NCI-H460 (cell line): ENCODE results near the gene MFAP2. TPM values are rescaled to one million over a fixed set of nuclear protein-coding genes. Genes with fewer than 3 reads are reported as not detected.

Source experiments
- DNase-seq: peaks from one replicate; pipeline ENCODE4 v3.0.0-alpha.2; 2016; ENCODE audit warnings: low read depth; ENCODE audit errors: extremely low read depth
- total RNA-seq: library from RNA; depleted of rRNA; stranded (reverse); fragments of >200 nt; shearing (Covaris generic); gene quantifications from 2 replicates; pipeline ENCODE4 v1.2.3, GENCODE V29; 2014

Gene MFAP2
- total RNA-seq, 1 experiment from 2014 or later = 0.52 TPM

DNA sequence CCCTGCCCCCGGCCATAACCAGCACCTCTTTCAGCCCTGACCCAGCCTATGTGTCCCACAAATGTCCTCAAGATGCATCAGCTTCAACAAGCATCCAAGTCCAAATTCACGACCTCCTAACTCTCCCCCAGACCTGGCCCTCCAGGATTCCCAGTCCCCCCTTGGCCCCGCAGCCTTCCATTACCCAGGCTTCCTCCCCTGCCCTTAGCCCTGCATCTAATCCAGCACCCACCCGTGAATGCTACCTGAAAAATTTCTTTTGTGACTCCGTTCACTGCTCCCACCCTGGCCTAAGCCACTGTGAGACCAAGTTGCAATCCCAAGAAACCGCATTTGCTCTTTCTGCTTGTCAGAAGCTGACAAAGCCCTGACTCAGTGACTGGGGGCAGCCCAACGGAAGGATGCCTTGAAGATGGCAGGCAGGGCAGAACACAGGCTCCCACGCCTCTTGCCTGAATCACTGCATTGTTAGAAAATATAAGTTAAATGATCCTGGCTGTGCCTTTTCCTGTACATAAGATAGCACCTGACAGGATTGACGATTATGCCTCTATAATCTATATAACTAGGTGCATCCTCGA is 939 bp upstream of the MFAP2 start:
- no peak for DNase-seq

DNA sequence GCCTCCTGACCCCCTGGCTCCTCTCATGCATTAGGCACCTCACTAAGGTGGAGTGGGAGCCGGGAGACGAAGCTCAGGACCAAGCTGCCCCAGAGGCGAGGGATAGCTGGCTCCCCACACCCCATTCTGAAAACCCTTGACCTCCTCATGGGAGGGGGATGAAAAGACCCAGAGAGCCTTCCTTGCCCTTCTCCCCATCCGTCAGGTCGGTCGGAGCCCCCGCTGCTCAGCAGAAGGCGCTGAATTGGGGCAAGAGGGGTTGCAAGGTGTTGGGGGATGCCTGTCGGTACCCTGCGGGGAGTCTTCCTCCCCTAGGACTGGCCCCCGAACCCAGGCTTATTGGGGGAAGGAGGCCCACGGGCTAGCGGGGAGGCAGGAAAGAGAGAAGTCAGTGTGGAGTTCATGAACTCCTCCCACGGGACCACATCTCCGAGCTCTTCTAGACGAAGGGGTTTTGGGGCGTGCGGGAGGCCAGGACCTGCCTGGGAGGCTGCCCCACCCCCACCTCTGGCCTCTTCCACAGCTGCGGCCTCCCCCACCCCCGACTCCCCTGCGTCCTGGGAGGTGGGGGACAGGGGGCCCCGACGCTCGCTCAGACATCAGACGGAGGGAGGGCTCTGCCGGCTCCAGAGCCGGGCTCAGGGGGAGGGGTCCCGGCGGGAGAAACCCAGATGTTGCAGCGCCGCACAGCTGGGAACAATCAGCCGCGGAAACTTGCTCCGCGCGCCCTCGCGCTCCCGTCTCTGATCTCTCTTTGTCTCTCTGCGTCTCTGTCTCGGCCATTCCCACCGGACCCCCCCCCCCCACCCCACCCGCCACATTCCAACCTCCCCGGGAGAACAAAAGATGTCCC is 719 bp downstream of the MFAP2 start:
- no peak for DNase-seq

DNA sequence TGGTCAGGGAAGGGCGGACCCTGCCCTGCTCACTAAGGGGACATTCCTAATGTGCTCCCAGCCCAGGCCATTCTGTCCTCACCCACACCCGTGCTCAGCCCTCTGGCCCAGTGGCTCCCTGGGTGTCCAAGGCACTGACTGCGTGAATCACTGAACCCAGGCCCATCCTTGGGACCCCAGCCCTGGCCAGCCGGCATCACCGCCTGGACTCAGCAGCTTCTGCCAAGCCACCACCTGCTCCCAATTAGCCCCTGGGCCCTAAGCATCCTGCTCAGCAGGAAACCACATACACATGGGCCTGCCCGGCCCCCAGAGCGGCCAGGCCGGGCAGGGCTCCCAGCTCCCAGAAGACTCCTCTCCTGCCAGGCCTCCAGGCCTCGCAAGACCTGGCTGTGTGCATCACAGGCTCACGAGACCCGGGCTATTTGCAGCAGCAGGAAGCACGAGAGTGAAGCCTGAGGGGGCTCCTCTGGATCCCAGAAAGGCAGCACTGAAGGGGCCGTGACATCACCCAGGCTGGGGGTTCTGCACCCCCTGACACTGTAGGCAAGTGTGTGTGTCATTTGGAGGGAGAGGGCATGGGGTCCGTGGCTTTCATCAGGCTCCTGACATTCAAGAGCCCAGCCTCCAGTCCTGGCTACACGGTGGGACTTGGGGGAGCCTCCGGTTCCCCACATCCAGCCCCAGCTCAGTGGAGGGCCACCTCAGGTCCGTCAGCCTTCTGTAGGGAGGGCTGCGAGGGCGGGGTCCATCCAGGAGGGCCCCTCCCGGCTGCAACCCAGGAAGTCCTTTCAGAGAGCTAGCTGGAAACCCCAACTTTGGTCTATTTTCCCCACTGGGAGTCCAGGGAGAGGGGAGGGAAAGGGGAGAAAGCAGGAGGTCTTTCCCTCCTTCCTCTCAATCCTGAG is 1.6 kb downstream of the MFAP2 start:
- DNase-seq = no peak

DNA sequence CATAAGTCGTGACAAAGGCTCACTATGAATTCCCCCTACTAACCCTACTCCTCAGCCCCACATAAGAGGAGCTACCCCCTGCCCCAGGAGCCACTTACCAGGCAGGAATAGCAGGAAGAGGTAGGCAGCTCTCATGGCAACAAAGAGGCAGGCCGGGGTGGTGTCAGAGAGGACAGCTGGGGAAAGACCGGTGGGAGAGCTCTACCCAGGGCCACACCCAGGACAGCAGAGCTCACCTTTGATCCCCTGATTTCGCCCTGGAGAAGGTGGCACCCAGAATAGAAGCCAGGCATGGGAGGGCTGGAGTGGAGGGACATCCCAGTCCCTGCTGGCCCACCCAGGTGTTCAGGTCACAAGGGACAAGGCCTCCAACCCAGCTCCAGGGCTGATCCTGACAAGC is 2.3 kb downstream of the MFAP2 start:
- DNase-seq = no peak

DNA sequence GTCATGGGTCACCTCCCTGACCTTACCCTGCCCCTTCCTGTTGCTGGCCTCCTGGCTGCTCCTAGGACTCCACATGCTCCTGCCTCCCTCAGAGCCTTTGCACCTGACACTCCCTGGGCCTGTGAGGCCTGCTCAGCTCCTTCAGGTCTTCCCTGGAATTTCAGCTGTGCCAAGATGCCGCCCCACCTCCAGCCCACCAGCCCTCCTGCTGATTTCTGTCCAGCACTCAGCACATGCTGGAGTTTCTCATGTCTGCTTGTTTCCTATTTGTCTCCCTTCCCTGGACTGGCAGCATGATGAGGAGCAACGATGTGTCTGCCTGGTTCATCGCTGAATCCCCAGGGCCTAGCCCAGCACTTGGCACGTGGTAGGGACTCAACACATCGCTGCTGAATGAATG is 3.0 kb downstream of the MFAP2 start:
- DNase-seq = no peak

DNA sequence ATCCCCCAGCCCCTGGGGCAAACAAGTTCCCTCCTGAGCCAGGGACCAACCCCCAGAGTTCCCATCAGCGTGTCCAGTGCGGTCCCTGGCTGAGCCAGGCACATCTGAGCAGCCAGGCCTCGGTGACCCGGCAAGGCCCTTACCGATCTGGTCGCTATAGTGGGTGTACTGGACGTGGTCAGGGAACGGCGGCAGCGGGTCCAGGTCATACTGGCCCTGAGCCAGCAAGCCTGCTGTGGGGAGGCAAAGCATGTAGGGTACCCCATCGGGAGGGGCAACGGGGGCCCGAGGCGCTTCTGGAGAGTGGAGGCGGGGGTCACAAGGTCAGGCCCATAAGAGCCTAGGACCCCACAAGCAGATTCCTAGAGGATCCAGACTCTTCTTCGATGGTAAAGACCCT is 3.5 kb downstream of the MFAP2 start:
- no peak for DNase-seq

DNA sequence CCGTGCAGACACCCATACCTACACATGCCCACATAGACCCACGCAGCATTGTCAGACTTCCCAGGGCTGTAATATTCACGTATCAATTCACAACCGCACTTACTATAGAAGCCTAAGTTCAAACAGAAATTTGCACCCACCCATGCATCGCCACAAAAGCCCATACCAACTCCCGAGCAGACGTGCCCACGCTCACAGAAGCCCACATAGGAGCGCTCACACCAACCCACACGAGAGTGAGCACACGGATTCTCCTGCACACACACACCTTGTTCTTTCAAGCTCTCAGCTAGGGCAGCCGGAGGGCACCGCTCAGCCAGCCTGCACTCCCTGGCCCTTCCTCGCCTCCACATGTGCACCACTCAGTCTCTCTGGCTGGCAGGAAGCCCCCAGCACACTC is 4.6 kb downstream of the MFAP2 start:
- no peak for DNase-seq

DNA sequence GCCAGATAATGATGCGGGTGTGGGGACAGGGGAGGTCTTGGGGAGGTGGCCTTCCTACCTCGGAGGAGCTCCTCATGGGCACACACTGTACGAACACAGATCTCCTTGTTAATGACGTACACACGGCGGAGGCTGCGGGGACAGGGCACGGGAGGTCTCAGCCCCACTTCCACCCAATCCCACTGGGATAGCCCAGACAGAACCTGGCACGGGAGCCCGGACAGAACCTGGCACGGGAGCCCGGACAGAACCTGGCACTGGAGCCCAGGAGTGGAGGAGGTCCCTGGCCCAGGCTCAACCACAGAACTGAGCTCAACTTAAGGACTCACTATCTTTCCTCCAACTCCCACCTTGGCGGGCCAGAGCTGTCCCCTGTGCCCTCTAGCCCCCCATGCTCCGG is 5.2 kb downstream of the MFAP2 start:
- DNase-seq = no peak

DNA sequence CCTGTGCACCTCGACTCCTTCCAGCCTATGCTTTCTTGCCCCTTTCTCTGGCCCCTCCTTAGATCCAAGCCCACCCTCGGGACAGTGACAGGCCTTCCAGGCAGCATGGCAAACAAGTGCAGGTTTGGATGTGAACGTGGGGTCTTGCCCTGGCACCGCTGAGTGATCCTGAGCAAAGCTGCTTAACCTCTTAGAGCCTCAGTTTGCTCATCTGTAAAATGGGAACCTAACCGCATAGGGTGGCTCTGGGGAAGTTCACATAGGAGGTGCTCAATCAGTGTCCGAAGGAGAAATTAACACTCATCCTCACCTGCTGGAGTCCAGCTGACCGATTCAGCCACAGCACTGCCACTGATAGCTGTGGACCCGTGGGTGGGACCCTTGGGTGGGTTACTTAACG is 7.2 kb downstream of the MFAP2 start:
- DNase-seq = no peak

DNA sequence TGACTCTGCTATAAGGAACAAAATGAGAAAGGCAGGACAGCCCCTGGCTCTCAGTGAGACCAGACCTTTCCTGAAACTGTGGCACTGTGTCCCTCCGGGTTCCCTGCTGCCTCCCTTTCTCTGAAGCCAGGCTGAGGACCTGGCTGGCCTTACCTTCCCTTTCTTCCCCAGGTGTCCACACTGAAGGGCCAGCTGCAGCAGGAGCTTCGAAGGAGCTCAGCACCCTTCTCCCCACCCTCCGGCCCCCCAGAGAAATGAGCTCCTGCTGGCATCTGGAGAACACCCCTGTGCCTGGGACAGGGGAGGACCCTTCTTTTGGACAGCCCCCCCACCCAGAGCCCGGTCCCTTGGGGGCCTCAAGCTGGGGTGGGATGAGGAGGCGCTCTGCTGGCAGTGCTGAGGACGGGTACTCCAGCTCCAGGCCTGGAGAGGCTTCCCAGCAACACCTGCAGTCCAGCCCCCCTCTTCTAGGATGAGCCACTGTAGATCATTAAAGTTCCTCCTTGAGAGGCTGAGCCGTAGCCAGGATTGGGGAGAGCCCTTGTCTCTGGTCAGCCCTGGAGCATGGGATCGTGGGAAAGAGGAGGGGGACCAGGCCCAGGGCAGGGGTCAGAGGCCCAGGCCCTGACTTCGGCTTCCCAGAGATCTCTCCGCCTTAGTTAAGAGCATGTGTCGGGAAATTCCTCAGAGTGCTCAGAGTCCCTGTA is 8.1 kb downstream of the MFAP2 start:
- no peak for DNase-seq

DNA sequence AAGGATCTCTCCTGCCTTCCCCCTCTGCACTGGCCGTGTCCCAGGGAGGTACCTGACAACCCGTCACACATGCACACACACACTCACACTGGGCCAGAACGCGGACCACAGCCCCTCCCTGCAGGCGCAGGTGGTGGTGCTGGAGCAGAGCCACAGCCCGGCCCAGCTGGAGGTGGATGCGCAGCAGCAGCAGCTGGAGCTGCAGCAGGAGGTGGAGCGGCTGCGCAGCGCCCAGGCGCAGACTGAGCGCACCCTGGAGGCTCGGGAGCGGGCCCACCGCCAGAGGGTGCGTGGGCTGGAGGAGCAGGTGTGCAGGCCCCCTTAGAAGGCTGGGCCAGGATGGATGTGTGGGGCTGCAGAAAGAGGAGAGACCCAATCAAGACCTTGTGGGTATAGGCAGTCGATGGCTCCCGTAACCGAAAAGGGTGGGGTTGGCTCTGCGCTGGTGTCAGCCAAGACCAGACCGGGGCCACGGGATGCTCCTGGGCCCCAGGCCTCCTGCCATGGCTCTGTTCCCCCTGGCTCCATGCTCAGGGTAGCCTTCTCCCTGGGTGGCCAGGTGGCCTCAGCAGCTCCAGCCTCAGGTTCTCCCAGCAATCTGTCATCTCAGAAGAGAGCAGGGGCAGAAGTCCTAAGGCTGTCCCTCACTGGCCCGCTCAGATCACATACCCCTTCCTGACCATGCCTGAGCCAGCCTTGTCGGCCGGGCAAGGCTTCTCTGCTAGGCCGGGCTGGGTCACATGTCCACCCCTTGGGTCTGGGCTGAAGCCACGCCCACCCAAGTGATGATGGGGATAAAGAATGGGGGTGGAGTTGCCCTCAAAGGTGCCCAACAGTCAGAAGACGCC is 8.9 kb downstream of the MFAP2 start:
- no peak for DNase-seq

DNA sequence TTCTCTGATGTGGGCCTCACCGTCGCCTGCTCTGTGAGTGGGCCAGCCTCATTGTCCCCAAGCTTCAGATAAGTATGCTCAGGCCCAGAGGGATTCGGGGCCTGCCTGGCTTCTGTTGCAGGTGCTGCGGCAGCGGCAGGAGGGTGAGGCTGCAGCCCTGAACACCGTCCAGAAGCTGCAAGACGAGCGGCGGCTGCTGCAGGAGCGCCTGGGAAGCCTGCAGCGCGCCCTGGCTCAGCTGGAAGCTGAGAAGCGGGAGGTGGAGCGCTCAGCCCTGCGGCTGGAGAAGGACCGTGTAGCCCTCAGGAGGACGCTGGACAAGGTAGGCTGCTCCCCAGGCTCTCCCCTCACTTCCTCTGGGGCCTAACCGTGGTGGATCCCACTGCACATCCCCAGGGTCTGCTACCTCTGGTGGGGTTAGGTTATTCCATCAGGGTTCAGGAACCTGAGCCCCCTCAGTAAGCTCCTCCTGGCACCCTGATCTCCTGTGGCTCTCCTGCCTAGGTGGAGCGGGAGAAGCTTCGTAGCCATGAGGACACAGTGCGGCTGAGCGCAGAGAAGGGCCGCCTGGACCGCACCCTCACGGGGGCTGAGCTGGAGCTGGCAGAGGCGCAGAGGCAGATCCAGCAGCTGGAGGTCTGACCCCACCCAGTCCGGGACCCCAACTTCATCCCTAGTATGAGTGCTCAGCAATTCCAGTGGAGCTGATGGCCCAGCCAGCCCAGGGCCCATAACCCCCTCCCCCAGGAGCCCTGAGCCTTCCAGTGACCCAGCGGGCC is 10.1 kb downstream of the MFAP2 start:
- DNase-seq = no peak

DNA sequence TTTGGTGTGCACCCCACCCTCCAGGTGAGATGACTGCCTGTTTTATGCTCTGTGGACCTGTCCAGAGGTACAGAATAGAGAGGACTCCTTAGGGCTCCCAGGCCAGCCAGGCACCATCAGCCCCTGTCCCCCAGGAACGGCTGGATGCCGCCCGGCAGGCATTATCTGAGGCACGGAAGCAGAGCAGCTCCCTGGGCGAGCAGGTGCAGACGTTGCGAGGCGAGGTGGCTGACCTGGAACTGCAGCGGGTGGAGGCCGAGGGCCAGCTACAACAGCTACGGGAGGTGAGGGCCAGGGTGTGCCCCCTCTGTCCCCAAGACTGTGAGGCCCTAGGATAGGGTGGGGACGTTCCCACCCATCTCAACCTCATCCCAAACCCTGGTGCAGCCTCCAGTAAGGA is 10.8 kb downstream of the MFAP2 start:
- no peak for DNase-seq

DNA sequence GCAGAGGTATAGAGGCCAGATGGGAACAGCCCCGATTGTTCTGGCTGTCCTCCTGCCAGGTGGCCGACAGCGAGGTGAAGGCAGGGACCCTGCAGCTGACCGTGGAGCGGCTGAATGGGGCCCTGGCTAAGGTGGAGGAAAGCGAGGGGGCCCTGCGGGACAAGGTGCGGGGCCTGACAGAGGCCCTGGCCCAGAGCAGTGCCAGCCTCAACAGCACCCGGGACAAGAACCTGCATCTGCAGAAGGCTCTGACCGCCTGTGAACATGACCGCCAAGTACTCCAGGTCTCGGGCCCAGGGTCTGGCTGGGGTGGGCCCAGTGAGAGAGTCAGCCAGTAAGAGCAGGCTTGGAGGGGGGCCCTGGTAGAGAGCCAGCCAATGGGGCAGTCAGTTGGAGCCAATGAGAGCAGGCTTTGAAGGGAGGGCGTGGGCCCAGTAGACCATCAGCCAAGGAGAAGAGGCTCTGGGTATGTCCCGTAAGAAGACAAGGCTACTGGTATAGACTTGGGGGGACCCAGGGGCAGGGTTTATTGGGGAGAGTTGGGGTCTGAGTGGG is 11.3 kb downstream of the MFAP2 start:
- DNase-seq = no peak

DNA sequence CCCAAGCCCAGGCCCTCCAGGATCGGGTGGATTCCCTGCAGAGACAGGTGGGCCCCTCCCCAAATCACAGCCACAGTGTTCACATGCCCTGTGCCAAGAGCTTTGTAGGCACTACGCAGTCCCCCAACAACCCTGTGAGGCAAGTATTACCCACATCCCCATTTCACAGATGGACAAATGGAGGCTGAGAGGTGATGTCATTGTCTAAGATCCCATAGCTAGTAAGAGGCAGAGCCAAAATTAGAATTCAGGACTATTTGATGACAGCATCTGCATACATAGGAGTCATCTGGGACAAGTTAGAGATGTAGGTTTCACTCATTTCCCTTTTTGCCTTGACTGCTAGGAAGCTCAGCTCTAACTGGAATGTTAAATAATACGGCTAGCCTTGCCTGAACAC is 12.0 kb downstream of the MFAP2 start:
- DNase-seq = no peak

DNA sequence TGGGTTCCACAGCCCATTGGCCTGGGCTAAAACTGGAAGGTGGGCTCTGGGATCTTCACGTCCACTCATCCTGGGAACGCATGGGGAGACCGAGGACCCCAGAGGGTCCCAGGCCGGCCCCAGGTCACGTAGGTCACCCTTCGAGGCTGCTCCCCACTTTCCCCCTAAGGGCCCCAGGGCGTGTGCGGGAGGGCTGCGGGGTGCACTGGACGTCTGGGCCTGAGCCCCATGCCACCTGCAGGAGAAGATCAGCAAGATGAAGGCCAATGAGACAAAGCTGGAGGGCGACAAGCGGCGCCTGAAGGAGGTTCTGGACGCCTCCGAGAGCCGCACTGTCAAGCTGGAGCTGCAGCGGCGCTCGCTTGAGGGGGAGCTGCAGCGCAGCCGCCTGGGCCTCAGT is 12.5 kb downstream of the MFAP2 start:
- DNase-seq = no peak

DNA sequence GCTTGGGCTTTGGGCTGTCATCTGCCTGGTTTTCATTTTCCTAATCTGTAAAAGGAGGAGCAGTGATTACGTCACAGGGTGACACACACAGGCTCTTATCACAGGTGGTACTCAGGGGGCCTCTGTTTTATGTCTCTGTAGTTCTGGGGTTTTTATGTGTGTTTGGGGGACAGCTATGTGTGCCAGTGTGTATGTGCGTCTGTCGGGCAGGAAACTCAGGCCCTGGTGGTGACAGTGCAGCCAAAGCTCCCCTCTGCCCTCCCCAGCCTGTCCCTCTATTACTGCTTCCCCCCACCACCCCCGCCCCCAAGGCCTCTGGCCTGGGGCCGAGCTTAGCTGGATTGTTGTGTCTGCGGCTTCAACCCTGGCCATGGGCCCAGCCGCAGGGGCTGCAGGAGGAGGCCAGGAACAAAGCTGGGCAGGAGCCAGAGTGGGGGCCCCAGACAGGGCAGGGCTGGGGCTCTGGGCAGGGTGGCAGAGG is 13.3 kb downstream of the MFAP2 start:
- no peak for DNase-seq

DNA sequence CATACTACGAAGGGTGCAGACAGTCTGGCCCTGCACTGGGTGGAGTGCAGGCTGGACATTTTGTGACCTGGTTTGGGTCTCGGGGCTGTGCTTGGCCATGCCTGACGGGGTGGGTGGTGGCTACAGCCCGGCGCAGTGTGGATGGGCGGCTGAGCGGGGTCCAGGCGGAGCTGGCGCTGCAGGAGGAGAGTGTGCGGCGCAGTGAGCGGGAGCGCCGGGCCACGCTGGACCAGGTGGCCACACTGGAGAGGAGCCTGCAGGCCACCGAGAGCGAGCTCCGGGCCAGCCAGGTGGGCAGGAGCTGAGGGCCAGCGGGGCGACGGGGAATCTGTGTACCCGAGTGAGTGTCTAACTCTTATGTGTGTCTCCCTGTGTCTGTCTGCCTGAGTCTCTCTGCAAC is 14.1 kb downstream of the MFAP2 start:
- no peak for DNase-seq
